NCI-H82 (cell line): ENCODE results near the gene AADACL4.
"Not testable (repeated sequence)": the region's sequence is repeated elsewhere in the genome, so short reads cannot be mapped to it uniquely, and the experiment has no call there.

Experiments
- DNase-seq: peaks from one replicate; lab custom pipeline; 2025; lab: John Stamatoyannopoulos, UW

Gene AADACL4

DNA sequence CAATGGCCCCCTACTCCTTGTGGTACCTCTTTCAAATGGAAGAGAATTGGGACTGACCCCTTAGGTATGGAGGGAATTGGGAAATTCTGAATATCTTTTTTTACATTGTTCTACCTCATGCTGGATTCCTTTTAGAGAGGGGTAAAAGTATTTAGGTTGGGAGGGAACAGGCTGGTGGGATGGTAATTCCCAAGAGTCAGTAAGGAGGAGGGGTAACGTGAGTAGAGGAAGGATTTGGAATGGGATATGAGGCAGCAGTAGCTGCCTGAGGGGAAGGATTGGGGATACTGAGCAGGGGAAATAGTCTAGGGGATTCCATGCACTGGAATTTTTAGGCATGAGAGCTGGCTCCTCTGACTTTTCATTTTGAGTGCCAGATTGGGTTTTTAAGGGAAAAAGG, 68.2 kb downstream of the AADACL4 start:
- DNase-seq, result no peak

DNA sequence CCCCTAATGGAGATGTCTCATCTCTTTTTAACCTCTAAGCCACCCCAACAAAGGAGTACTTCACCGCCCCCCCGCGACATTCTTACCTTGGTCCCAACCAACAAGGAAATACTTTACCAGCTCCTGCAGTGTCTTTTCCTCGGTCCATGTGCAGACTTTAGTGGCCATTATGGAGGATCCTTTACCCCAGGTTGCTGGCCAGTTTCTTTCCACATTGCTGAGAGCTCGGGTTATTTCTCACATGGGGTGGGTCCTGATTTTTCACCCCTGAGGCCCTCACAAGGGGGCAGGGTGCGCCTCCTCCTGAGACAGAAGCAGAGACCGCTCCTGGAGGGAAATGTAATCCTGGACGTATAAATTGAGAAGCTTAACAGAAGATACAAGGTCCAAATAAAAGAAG, 69.0 kb downstream of the AADACL4 start:
- DNase-seq, result no peak

DNA sequence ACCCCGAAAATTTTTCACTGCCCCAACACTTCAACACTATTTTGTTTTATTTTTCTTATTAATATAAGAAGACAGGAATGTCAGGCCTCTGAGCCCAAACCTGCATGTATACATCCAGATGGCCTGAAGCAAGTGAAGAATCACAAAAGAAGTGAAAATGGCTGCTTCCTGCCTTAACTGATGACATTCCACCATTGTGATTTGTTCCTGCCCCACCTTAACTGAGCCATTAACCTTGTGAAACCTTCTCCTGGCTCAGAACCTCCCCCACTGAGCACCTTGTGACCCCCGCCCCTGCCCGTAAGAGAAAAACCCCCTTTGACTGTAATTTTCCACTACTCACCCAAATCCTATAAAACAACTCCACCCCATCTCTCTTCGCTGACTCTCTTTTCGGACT, 69.8 kb downstream of the AADACL4 start:
- DNase-seq, result not testable (repeated sequence)

DNA sequence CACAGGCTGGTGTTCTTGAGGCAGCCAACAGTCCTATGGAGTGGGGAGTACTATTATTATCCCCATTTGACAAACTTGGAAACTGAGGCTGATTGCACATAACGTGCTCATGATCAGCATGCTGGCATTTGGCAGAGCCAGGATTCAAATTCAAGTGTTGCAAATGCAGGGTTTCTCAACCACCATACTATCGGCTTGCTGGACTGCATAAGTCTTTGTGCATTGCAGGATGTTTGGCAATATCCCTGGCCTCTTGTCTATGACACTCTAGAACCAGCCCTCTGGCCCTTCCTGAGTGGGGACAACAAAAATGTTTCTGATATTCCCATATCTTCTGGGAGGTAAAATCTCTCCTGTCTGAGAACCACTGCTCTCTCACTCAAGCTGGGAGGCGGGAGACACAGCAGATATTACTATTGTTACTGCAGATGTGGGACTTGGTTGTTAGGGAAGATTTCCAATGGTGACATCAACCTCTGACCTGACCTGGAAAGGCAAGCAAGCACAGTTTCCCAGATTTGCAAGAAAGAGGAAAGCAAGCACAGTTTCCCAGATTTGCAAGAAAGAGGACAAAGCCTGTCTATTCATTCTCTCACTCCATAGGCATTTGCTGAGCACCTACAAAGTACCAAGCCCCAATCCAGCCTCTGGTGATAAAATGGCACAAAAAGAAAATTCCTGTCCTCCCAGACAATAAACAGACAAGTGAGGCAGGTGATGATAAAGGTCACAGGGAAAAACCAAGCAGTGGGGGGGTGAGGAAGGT, 71.0 kb downstream of the AADACL4 start:
- DNase-seq, result no peak

DNA sequence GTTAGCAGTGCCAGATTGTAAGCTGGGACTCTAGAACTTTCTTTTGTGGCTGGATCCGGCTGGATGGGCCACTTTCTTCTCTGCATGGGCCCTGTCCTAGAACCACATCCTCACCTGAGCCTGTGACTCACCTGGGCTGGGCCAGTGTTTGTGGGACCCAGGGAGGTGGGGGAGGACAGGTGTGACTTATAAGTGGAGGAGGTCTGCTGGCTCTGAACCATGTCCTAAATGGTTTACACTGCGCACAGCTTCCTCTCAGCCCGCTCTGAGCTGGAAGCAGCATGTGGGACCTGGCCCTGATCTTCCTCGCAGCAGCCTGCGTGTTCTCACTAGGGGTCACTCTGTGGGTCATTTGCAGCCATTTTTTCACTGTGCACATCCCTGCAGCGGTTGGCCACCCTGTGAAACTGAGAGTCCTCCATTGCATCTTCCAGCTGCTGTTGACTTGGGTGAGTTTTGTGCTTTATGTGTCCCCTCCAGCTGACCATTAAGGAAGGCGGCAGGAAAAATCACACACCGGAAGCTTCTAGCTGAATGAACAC, 72.1 kb downstream of the AADACL4 start, which contains the start of gene AADACL3:
TSS of gene AADACL3 (plus strand) at position 215 of the 542 bp plus-strand sequence. CDS start at position 282, 67 bp downstream.
- DNase-seq, result no peak
